Endothelial cell of umbilical vein (primary cell): ENCODE results near the gene FARP1. TPM values are rescaled to one million over a fixed set of nuclear protein-coding genes. Genes with fewer than 3 reads are reported as not detected.

ENCODE experiments used
- BruUV-seq: library from RNA; stranded (reverse); fragments of 400-500 nt; replicated peaks from 2 replicates; lab custom pipeline; 2021; lab: Mats Ljungman, UMichigan
- CTCF ChIA-PET: fragments of 300-600, 350-600 bp; sonication (Branson Sonifier 250); formaldehyde crosslinking; loops from one replicate; lab custom pipeline; 2021; ENCODE audit warnings: antibody characterized with exemption, inconsistent platforms; lab: Charles Lee
- POLR2A ChIA-PET: fragments of 300-600, 350-600 bp; sonication (Branson Sonifier 250); formaldehyde crosslinking; loops from one replicate; lab custom pipeline; 2021; ENCODE audit warnings: antibody characterized with exemption, inconsistent platforms; lab: Charles Lee
- DNase-seq: peaks from one replicate; pipeline ENCODE4 v3.0.0-alpha.2; 2011; ENCODE audit warnings: low read depth, low spot score
- FAIRE-seq: peaks from 2 replicates; lab custom pipeline; 2011; peaks lifted over from hg19 to GRCh38; lab: Jason Lieb, UNC
- H2AFZ ChIP-seq: 2 replicates; pipeline ENCODE4 v1.6.0; 2012; ENCODE audit warnings: low read depth, low read length, control low read depth, inconsistent platforms
- H3K27ac ChIP-seq: 2 replicates; pipeline ENCODE4 v1.5.1; 2011; ENCODE audit warnings: low read depth, mild to moderate bottlenecking, control low read depth, low read length, moderate library complexity; ENCODE audit not compliant: insufficient read depth
- H3K27me3 ChIP-seq, 2 experiments: 2 replicates each; pipeline versions ENCODE4 v1.6.0 to v1.6.1; 2011; ENCODE audit warnings: low read length in 2 of 2, mixed read lengths in 1 of 2; ENCODE audit not compliant: control insufficient read depth in 2 of 2, insufficient read depth in 2 of 2
- H3K36me3 ChIP-seq, 2 experiments: 2 replicates in 1 of 2; 3 replicates in 1 of 2; pipeline ENCODE4 v1.5.1; 2011; ENCODE audit warnings: low read length in 2 of 2, mild to moderate bottlenecking in 1 of 2, moderate library complexity in 1 of 2; ENCODE audit not compliant: control insufficient read depth in 2 of 2, insufficient read depth in 2 of 2; ENCODE audit errors: extremely low read depth in 1 of 2
- H3K4me1 ChIP-seq: 3 replicates; pipeline ENCODE4 v1.5.1; 2011; ENCODE audit warnings: mild to moderate bottlenecking, low read length; ENCODE audit not compliant: control insufficient read depth, insufficient read depth; ENCODE audit errors: extremely low read depth
- H3K4me2 ChIP-seq: 2 replicates; pipeline ENCODE4 v1.6.1; 2011; ENCODE audit warnings: low read length, control low read depth, mixed read lengths; ENCODE audit not compliant: insufficient read depth
- H3K4me3 ChIP-seq, 3 experiments: fragments of 200-600 bp in 1 of 3; sonication (generic), shearing (Covaris generic) in 1 of 3; replicated peaks in 1 of 3; 2 replicates each; pipeline ENCODE4 v1.5.1; 2011 to 2016; ENCODE audit warnings: control low read depth in 3 of 3, low read length in 3 of 3, mild to moderate bottlenecking in 2 of 3, inconsistent platforms in 1 of 3, low read depth in 1 of 3, moderate library complexity in 1 of 3; ENCODE audit not compliant: insufficient read depth in 1 of 3
- H3K79me2 ChIP-seq: 2 replicates; pipeline ENCODE4 v1.6.0; 2012; ENCODE audit warnings: low read length, inconsistent platforms; ENCODE audit not compliant: control insufficient read depth, insufficient read depth
- H3K9ac ChIP-seq: replicated peaks from 2 replicates; pipeline ENCODE3; 2011; ENCODE audit warnings: low read length, control low read depth; ENCODE audit not compliant: insufficient read depth; ENCODE audit errors: extremely low read depth
- H3K9me1 ChIP-seq: replicated peaks from 3 replicates; pipeline ENCODE4 v1.6.0; 2011; ENCODE audit warnings: mild to moderate bottlenecking, low read length; ENCODE audit not compliant: control insufficient read depth, insufficient read depth; ENCODE audit errors: extremely low read depth
- H3K9me3 ChIP-seq: replicated peaks from 2 replicates; pipeline ENCODE4 v1.5.1; 2012; ENCODE audit warnings: low read length, inconsistent platforms; ENCODE audit not compliant: control insufficient read depth, insufficient read depth
- H4K20me1 ChIP-seq: replicated peaks from 2 replicates; pipeline ENCODE3; 2011; ENCODE audit warnings: mild to moderate bottlenecking, low read length; ENCODE audit not compliant: control insufficient read depth, insufficient read depth; ENCODE audit errors: extremely low read depth
- EZH2 ChIP-seq: IDR thresholded peaks from 2 replicates; pipeline ENCODE4 v1.6.1; 2012; ENCODE audit warnings: borderline replicate concordance, low read depth, mild to moderate bottlenecking, moderate library complexity, low read length, inconsistent platforms; ENCODE audit not compliant: severe bottlenecking
- FOS ChIP-seq: IDR thresholded peaks from 2 replicates; pipeline ENCODE4 v1.6.1; 2011; ENCODE audit warnings: mild to moderate bottlenecking, low read length, moderate library complexity, borderline replicate concordance; ENCODE audit not compliant: insufficient read depth
- GATA2 ChIP-seq: IDR thresholded peaks from 2 replicates; pipeline ENCODE4 v1.7.0; 2011; ENCODE audit warnings: low read depth, mild to moderate bottlenecking, moderate library complexity, mixed read lengths, low read length; ENCODE audit not compliant: insufficient read length, insufficient read depth
- JUN ChIP-seq: IDR thresholded peaks from 2 replicates; pipeline ENCODE4 v1.6.1; 2011; ENCODE audit warnings: borderline replicate concordance, low read depth; ENCODE audit not compliant: insufficient read length, insufficient read depth
- MAX ChIP-seq: IDR thresholded peaks from 2 replicates; pipeline ENCODE4 v1.6.1; 2011; ENCODE audit not compliant: insufficient read depth, insufficient read length
- MYC ChIP-seq: IDR thresholded peaks from one replicate; pipeline ENCODE4 v1.6.1; 2011; ENCODE audit warnings: mild to moderate bottlenecking, low read depth, low read length
- POLR2A ChIP-seq: IDR thresholded peaks from 2 replicates; pipeline ENCODE4 v1.6.1; 2012; ENCODE audit warnings: low read depth, mild to moderate bottlenecking, control low read depth, low read length
- dilution Hi-C: fragments of 300-500 bp; cut with MboI; formaldehyde crosslinking; loops from one replicate; pipeline ENCODE4 v1.15.0; 2019; ENCODE audit warnings: low sequenced_read_pairs; ENCODE audit not compliant: extremely low pct_ligation_motif_present
- intact Hi-C: fragments of 100-400 bp; cut with micrococcal nuclease; formaldehyde crosslinking; loops from one replicate; pipeline ENCODE4 v1.10.0; 2022
- polyA plus RNA-seq, 4 experiments: library from polyadenylated mRNA; depleted of rRNA in 3 of 4; stranded (reverse) in 3 of 4; unstranded in 1 of 4; fragments of >200 nt; gene quantifications; 2 replicates each; pipeline versions ENCODE4 v1.2.1 to v1.2.3, GENCODE V29; 2011 to 2012; ENCODE audit warnings: missing spikeins in 1 of 4
- total RNA-seq: library from RNA; stranded (reverse); gene quantifications from 2 replicates; pipeline ENCODE4 v1.2.3, GENCODE V29; 2021

Gene FARP1
- total and polyA plus RNA-seq, 2 donors (not counting 3 experiments of a cell fraction or from before 2014, with no cell fraction given): 19.0 to 77.7 TPM

DNA sequence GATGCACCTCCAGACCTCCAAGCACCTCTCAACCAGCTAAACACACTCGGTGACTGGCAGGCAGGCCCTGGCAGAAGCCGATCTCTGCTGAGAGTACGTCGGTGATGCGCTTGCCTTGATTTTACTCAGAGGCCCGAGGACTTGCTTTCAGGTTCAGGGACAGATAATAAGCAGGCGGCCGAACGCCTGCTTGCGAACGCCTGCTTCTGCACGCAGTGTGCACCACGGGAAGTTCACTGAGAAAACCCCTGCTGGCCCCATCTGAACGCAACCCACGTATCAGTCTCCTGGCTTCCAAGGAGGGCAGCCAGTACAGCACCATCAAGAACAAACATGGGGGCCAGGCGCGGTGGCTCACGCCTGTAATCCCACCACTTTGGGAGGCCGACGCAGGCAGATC, 326.0 kb downstream of the FARP1 start:
- no peak for DNase-seq
- H3K36me3 ChIP-seq: peaks cover 15 to 26% of the 10 kb centered on the region in 2 experiments
- dilution Hi-C loops (no loop called here), intact Hi-C loops (loop anchor here (5.0 kb wide), 1 partner anchor 128 kb away; no protein-coding TSS in a partner anchor)
- no peaks in the 10 kb centered on the region for H3K27me3 ChIP-seq
- no peak overlapping the region for H3K27ac ChIP-seq
- ChIA-PET CTCF (interaction anchor here (1.1 to 1.6 kb wide), 3 partner anchors 129 to 204 kb away, joined by 3 to 5 read pairs (median 4); no protein-coding TSS in a partner anchor), POLR2A (no interaction called here)
- H3K9me1 ChIP-seq: no peaks in the 10 kb centered on the region
- no peak overlapping the region for H2AFZ ChIP-seq
- no TSS peak for BruUV-seq
- no peak overlapping the region for H3K4me3 ChIP-seq
- H3K9ac ChIP-seq: no peak overlapping the region
- H4K20me1 ChIP-seq: no peaks in the 10 kb centered on the region
- no peaks in the 10 kb centered on the region for H3K9me3 ChIP-seq
- no peak for TF ChIP-seq EZH2
- no peak for TF ChIP-seq MYC
- TF ChIP-seq MAX: no peak
- TF ChIP-seq FOS: no peak
- FAIRE-seq: no peak
- H3K4me1 ChIP-seq: no peaks in the 10 kb centered on the region
- H3K79me2 ChIP-seq: peaks cover 36% of the 10 kb centered on the region
- H3K4me2 ChIP-seq: no peak overlapping the region

- no peaks in the 10 kb centered on the region for H4K20me1 ChIP-seq
- no peak overlapping the region for H3K9ac ChIP-seq
- H3K9me3 ChIP-seq: no peaks in the 10 kb centered on the region
- TF ChIP-seq EZH2 (no peak), GATA2 (no peak), FOS (no peak), JUN (no peak), MYC (no peak), POLR2A (no peak), MAX (no peak)
- FAIRE-seq: no peak
- dilution Hi-C loops: no loop called here
- POLR2A ChIA-PET: no interaction called here
- no peaks in the 10 kb centered on the region for H3K9me1 ChIP-seq
- peaks cover 36% of the 10 kb centered on the region for H3K79me2 ChIP-seq
- H3K4me2 ChIP-seq: no peak overlapping the region
- H3K4me3 ChIP-seq: no peak overlapping the region
- intact Hi-C loops: no loop called here
- no TSS peak for BruUV-seq
- no peak overlapping the region for H3K27ac ChIP-seq
- H3K4me1 ChIP-seq: peaks cover 8% of the 10 kb centered on the region
- no peaks in the 10 kb centered on the region for H3K27me3 ChIP-seq
- CTCF ChIA-PET: interaction anchor here (1.6 kb wide), 1 partner anchor 127 kb away, joined by 3 read pairs; no protein-coding TSS in a partner anchor
- no peak overlapping the region for H2AFZ ChIP-seq
- H3K36me3 ChIP-seq: peaks cover 11 to 30% of the 10 kb centered on the region in 2 experiments
- no peak for DNase-seq
These were observed 328.0 kb downstream of the FARP1 start for GRCh38 chr13:98470920-98471319.
